GM18499 (cell line): Measurements from ENCODE around the gene CREBL2.

ENCODE experiments used
- ATAC-seq: cut with Tn5 transposase; IDR thresholded peaks from one replicate; pipeline ENCODE4 v1.9.1; 2021; ENCODE audit warnings: moderate number of reproducible peaks; ENCODE audit not compliant: insufficient read depth, unreplicated experiment

CREBL2 gene

GRCh38 chr12:12668005-12668404, 56.3 kb downstream of the CREBL2 start:
- ATAC-seq = no peak

GRCh38 chr12:12669020-12669419, 57.3 kb downstream of the CREBL2 start:
- ATAC-seq = no peak

GRCh38 chr12:12671850-12672660, 60.4 kb downstream of the CREBL2 start:
- ATAC-seq = no peak

GRCh38 chr12:12673296-12673695, 61.6 kb downstream of the CREBL2 start:
- ATAC-seq = no peak

- no peak for ATAC-seq
These were observed 64.9 kb downstream of the CREBL2 start for GRCh38 chr12:12676605-12677004.

- no peak for ATAC-seq
These were observed 69.5 kb downstream of the CREBL2 start for GRCh38 chr12:12681061-12681765.

- no peak for ATAC-seq
These were observed 70.6 kb downstream of the CREBL2 start for GRCh38 chr12:12682284-12682683.

GRCh38 chr12:12683136-12683697, 71.5 kb downstream of the CREBL2 start:
- ATAC-seq = no peak

- ATAC-seq = no peak
These were observed 72.0 kb downstream of the CREBL2 start for GRCh38 chr12:12683725-12684124.

- ATAC-seq = no peak
These were observed 72.9 kb downstream of the CREBL2 start for GRCh38 chr12:12684375-12685106.

GRCh38 chr12:12685305-12685704, 73.6 kb downstream of the CREBL2 start:
- no peak for ATAC-seq

GRCh38 chr12:12686472-12686871, 74.8 kb downstream of the CREBL2 start:
- ATAC-seq = no peak

- no peak for ATAC-seq
These were observed 75.2 kb downstream of the CREBL2 start for GRCh38 chr12:12686925-12687324.

GRCh38 chr12:12689647-12690300, 78.1 kb downstream of the CREBL2 start:
- ATAC-seq = no peak

GRCh38 chr12:12691549-12691948, 79.9 kb downstream of the CREBL2 start:
- ATAC-seq = no peak

GRCh38 chr12:12693111-12693671, 81.5 kb downstream of the CREBL2 start:
- ATAC-seq = no peak
